ENCODE data around the gene POGZ. TPM values are rescaled to one million over a fixed set of nuclear protein-coding genes. Genes with fewer than 3 reads are reported as not detected.

The POGZ gene
- total and polyA plus RNA-seq, 2 of the 4 experiments (the other 2 are of a cell fraction) = 20.8 to 33.5 TPM

DNA sequence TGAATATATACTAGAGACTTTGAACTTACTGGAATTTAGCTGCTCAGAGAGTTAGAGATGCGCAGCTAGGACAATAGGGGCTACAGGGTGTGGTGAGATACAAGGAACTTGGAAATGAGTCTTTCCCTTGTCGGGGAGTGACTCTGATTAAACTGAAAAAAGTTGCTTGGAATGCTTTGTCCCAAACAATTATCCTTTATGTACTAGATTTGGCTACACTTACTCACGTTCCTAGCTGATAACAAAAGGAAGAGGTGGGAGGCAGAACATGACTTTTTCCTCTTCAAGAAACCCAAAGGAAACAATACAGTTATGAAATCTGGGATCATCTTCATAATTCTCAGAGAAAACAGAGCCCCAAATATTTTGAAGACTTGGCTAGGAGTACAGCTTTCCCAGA, 45.0 kb upstream of the POGZ start:
- TF ChIP-seq, protein P1, sequence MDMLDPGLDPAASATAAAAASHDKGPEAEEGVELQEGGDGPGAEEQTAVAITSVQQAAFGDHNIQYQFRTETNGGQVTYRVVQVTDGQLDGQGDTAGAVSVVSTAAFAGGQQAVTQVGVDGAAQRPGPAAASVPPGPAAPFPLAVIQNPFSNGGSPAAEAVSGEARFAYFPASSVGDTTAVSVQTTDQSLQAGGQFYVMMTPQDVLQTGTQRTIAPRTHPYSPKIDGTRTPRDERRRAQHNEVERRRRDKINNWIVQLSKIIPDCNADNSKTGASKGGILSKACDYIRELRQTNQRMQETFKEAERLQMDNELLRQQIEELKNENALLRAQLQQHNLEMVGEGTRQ (IDR thresholded peaks at IDR 0.05; ENCODE audit: low read depth, low read length) = no peak
- TF ChIP-seq MAZ (IDR thresholded peaks at IDR 0.05; ENCODE audit: borderline replicate concordance, low read depth, low read length) (no peak), BHLHE40 (IDR thresholded peaks at IDR 0.05; ENCODE audit: low read depth, low read length) (peak; percentile 84)
- Histone ChIP-seq H3K9me1 (ENCODE audit: insufficient read depth, low read length) (no peaks in the 10 kb centered on the region; the same call in 1 of the 2 replicates), H2BK15ac (ENCODE audit: low read depth, low read length) (no peak overlapping the region), H3K27me3 (ENCODE audit: control insufficient read depth, insufficient read depth, low read length) (peaks cover 17% of the 10 kb centered on the region; the same call in 1 of the 2 replicates), H3K27ac (ENCODE audit: insufficient read depth, low read length) (no peak overlapping the region), H2AK5ac (ENCODE audit: low read depth, low read length) (no peak overlapping the region), H2BK20ac (ENCODE audit: low read depth, low read length) (no peak overlapping the region), H2BK5ac (ENCODE audit: low read depth, low read length, poor library complexity, severe bottlenecking) (no peak overlapping the region), H3K56ac (ENCODE audit: extremely low read depth, insufficient read depth, low read length) (no peak overlapping the region), H4K8ac (ENCODE audit: low read depth in 2 of 2, low read length in 2 of 2) (no peak overlapping the region), H3K79me1 (ENCODE audit: low read depth in 1 of 2, low read length in 2 of 2) (no peaks in the 10 kb centered on the region), H2AFZ (replicated peaks; ENCODE audit: low read length, poor library complexity) (no peak overlapping the region), H4K20me1 (ENCODE audit: insufficient read depth, low read length) (no peaks in the 10 kb centered on the region), H3K4me2 (ENCODE audit: low read depth, low read length) (no peak overlapping the region), H3K9me3 (ENCODE audit: control insufficient read depth, insufficient read depth, low read length) (no peaks in the 10 kb centered on the region), H4K5ac (ENCODE audit: low read depth, low read length) (no peak overlapping the region), H2BK120ac (ENCODE audit: low read depth, low read length) (no peak overlapping the region), H3K36me3 (ENCODE audit: control insufficient read depth, insufficient read depth, low read length) (no peaks in the 10 kb centered on the region), H4K91ac (ENCODE audit: insufficient read depth, low read depth, low read length) (no peak overlapping the region), H3K9ac (ENCODE audit: low read depth, low read length) (no peak overlapping the region), H3K23ac (ENCODE audit: low read depth, low read length) (no peak overlapping the region), H3K4me3 (ENCODE audit: insufficient read depth, low read depth, low read length) (no peak overlapping the region), H3K4me1 (ENCODE audit: control insufficient read depth, insufficient read depth, low read length) (peaks cover 1% of the 10 kb centered on the region; the same call in 1 of the 2 replicates), H3K14ac (replicated peaks; ENCODE audit: low read depth, low read length) (no peak overlapping the region), H3K4ac (ENCODE audit: low read depth, low read length) (no peak overlapping the region), H2AK9ac (replicated peaks; ENCODE audit: low read depth, low read length, poor library complexity) (no peak overlapping the region), H3K18ac (ENCODE audit: low read depth, low read length) (no peak overlapping the region)
- POLR2A ChIA-PET (ENCODE audit: unreplicated experiment) = no interaction called here
- in situ Hi-C loops (cut with MboI; ENCODE audit: low sequenced_read_pairs) (no loop called here), intact Hi-C loops (cut with micrococcal nuclease) (no loop called here), dilution Hi-C loops (cut with HindIII; ENCODE audit: low sequenced_read_pairs, unreplicated experiment) (no loop called here)
- no CpG with 5 or more reads among the region's 3 CpGs for WGBS, 2 experiments (ENCODE audit: extremely low coverage in 2 of 2, insufficient read length in 1 of 2)
- CTCF ChIA-PET = no interaction called here
- DNase-seq = no peak
- no TSS peak for BruUV-seq (replicated peaks)
- no peak for ATAC-seq (ENCODE audit: low read depth)

Data from IMR-90 (cell line).